Peyer's patch (tissue), 4 donors: ENCODE data around the gene SNX21. TPM values are rescaled to one million over a fixed set of nuclear protein-coding genes. Genes with fewer than 3 reads are reported as not detected.

Source experiments
- DNase-seq, 3 donors: peaks; one replicate each; pipeline ENCODE4 v3.0.0-alpha.2; 2017 to 2019
- H3K27ac ChIP-seq, 4 donors: fragments of 200-600 bp; sonication (generic); one replicate each; pipeline ENCODE4 v1.5.1; 2016 to 2019
- H3K27me3 ChIP-seq, 2 donors: fragments of 200-600 bp; sonication (generic); one replicate each; pipeline ENCODE4 v1.5.1; 2019
- H3K36me3 ChIP-seq, 3 donors: fragments of 200-600 bp; sonication (generic); one replicate each; pipeline ENCODE4 v1.5.1; 2016 to 2019
- H3K4me1 ChIP-seq, 4 donors: fragments of 200-600 bp; sonication (generic); one replicate each; pipeline ENCODE4 v1.5.1; 2016 to 2019
- H3K4me3 ChIP-seq, 4 donors: fragments of 200-600 bp; sonication (generic); 1 replicate in 3 of 4; 2 replicates in 1 of 4; pipeline ENCODE4 v1.5.1; 2016 to 2019; ENCODE audit warnings: mild to moderate bottlenecking in 1 of 4
- H3K9me3 ChIP-seq, 4 donors: fragments of 200-600 bp; sonication (generic); one replicate each; pipeline ENCODE4 v1.5.1; 2016 to 2019; ENCODE audit warnings: mild to moderate bottlenecking in 1 of 4
- CTCF ChIP-seq, 6 experiments: fragments of 450-650 bp in 4 of 6; fragments of 200-600 bp in 2 of 6; sonication (generic) in 1 of 6; IDR thresholded peaks; one replicate each; pipeline ENCODE4 v1.5.1; 2017 to 2019; ENCODE audit warnings: antibody characterized with exemption in 6 of 6, mild to moderate bottlenecking in 3 of 6, moderate library complexity in 1 of 6
- POLR2A ChIP-seq, 2 donors: fragments of 450-650 bp; IDR thresholded peaks; one replicate each; pipeline ENCODE4 v1.5.1; 2017; ENCODE audit warnings: antibody characterized with exemption in 2 of 2, mild to moderate bottlenecking in 2 of 2, moderate library complexity in 2 of 2
- total RNA-seq, 4 donors: library from RNA; depleted of rRNA; stranded (reverse); fragments of >200 nt; gene quantifications; one replicate each; pipeline ENCODE4 v1.1.0, GENCODE V29; 2016

SNX21 gene
- total RNA-seq, 4 donors from 2014 or later: 17.5 to 94.9 (median 42.7) TPM

DNA sequence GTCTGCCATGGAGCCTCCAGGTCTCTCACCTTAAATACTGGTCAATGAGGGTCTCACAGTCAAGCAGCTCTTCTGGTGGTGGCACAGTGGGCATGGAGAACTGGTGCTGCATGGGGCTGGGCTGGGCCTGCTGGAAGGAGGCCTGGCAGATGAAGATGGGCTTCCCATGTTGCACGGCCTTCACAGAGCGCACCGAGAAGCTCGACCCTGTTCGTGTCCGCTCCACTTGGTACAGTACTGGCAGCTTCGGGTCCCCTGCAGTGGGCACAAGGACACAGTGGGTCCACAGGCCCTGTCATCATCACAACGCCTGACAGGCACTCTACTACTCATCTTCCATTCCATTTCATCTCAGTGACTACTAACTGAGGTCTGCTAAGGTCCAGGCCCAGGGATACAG is 14.8 kb downstream of the SNX21 start:
- no peaks in the 10 kb centered on the region for H3K4me1 ChIP-seq
- H3K9me3 ChIP-seq: no peaks in the 10 kb centered on the region

DNA sequence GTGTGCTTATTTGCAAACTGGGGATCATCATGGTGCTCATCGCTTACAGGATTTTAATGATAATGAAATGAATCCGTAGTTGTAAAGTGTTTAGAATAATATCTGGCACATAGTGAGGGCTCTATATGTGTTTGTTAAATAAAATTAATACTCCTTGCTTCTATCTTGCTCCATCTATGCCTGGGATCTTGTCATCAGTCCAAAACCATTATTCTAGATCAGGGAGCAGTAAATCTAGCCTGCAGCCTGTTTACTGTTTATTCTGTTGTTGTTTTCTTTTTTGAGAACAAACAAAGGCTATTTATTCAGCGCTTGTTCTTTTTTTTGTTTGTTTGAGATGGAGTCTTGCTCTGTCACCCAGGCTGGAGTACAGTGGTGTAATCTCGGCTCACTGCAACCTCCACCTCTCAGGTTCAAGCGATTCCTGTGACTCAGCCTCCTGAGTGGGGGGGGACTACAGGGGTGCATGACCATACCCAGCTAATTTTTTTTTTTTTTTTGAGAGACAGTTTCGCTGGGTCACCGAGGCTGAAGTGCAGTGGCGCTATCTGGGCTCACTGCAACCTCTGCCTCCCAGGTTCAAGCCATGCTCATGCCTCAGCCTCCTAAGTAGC is 15.5 kb downstream of the SNX21 start:
- peaks cover 0 to 68% (median 0%) of the 10 kb centered on the region in 3 donors for H3K36me3 ChIP-seq
- H3K4me1 ChIP-seq: no peaks in the 10 kb centered on the region
- no peaks in the 10 kb centered on the region for H3K27me3 ChIP-seq
- no peaks in the 10 kb centered on the region for H3K9me3 ChIP-seq
- H3K4me3 ChIP-seq: no peak overlapping the region
- DNase-seq: no peak
- H3K27ac ChIP-seq: no peak overlapping the region
- no peak for TF ChIP-seq POLR2A (IDR thresholded peaks at IDR 0.05)
- TF ChIP-seq CTCF (IDR thresholded peaks at IDR 0.05): no peak

More for the DNA sequence above, 14.8 kb downstream of the SNX21 start:
- peaks cover 0 to 68% (median 0%) of the 10 kb centered on the region in 3 donors for H3K36me3 ChIP-seq
- no peak for DNase-seq
- no peak overlapping the region for H3K4me3 ChIP-seq
- TF ChIP-seq CTCF (IDR thresholded peaks at IDR 0.05) (no peak), POLR2A (IDR thresholded peaks at IDR 0.05) (no peak)
- H3K27me3 ChIP-seq: no peaks in the 10 kb centered on the region
- no peak overlapping the region for H3K27ac ChIP-seq

DNA sequence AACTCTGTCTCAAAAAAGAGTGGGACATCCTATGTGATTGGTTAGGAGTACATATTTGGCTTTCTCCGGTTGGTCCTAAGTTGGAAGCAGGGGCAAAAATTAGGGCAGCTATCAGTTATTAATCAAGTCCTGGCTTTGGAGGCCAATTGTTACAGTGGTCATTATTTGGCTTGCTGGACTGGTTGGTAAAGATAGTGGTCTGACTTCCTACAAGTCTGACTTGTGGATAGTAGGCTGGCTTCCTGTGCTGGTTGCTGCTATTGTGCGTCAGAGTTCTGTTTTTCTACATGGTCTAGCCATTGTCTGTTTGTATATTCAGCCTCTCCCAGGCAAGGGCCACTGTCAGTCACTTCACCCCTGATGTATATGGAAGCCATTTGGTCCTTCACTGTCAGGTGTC is 16.6 kb downstream of the SNX21 start:
- H3K9me3 ChIP-seq: no peaks in the 10 kb centered on the region
- no peaks in the 10 kb centered on the region for H3K27me3 ChIP-seq
- peaks cover 0 to 59% (median 0%) of the 10 kb centered on the region in 3 donors for H3K36me3 ChIP-seq
- no peak overlapping the region for H3K4me3 ChIP-seq
- peaks cover 0 to 6% (median 0%) of the 10 kb centered on the region in 4 donors for H3K4me1 ChIP-seq
- no peak for TF ChIP-seq CTCF (IDR thresholded peaks at IDR 0.05)
- TF ChIP-seq POLR2A (IDR thresholded peaks at IDR 0.05): no peak
- DNase-seq: no peak
- H3K27ac ChIP-seq: no peak overlapping the region

DNA sequence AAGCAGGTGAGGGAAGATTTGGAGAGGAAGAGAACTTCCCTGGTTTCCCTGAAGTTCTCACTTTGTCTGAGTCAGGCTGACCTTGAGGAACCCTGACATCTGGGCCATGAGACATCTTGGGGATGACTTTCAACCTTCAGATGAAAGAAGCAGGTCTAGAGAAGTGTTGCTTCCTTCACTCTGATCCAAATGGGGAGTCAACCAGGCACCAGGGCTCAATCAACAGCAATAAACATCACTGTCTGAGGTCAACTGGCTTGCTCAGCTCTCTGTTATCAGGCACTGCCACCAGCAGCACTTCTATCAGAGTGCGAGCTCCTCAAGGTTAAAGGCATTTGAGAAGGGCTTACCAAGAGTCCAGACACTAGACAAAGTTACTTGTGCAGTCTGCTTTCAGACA is 17.3 kb downstream of the SNX21 start:
- Histone ChIP-seq H3K27ac (no peak overlapping the region), H3K4me3 (no peak overlapping the region), H3K36me3 (peaks cover 0 to 54% (median 0%) of the 10 kb centered on the region in 3 donors), H3K9me3 (no peaks in the 10 kb centered on the region), H3K27me3 (no peaks in the 10 kb centered on the region), H3K4me1 (peaks cover 0 to 13% (median 4%) of the 10 kb centered on the region in 4 donors)
- no peak for DNase-seq
- TF ChIP-seq CTCF (IDR thresholded peaks at IDR 0.05): no peak
- TF ChIP-seq POLR2A (IDR thresholded peaks at IDR 0.05): no peak

- Histone ChIP-seq H3K27ac (no peak overlapping the region), H3K36me3 (peaks cover 0 to 48% (median 0%) of the 10 kb centered on the region in 3 donors), H3K9me3 (no peaks in the 10 kb centered on the region), H3K4me3 (no peak overlapping the region), H3K27me3 (no peaks in the 10 kb centered on the region), H3K4me1 (peaks cover 0 to 19% (median 7%) of the 10 kb centered on the region in 4 donors)
- DNase-seq: no peak
- TF ChIP-seq POLR2A (IDR thresholded peaks at IDR 0.05) (no peak), CTCF (IDR thresholded peaks at IDR 0.05) (no peak)
Measured at GRCh38 chr20:45851501-45851900, 17.9 kb downstream of the SNX21 start.
